CD4-positive, alpha-beta T cell treated with Interleukin-4 for 4 hours (primary cell): ENCODE results near the gene PTPRN2.
"Not testable (repeated sequence)": the region's sequence is repeated elsewhere in the genome, so short reads cannot be mapped to it uniquely, and the experiment has no call there.

Experiments used
- DNase-seq: peaks from one replicate; pipeline ENCODE4 v3.0.0-alpha.2; 2020

Gene PTPRN2

DNA sequence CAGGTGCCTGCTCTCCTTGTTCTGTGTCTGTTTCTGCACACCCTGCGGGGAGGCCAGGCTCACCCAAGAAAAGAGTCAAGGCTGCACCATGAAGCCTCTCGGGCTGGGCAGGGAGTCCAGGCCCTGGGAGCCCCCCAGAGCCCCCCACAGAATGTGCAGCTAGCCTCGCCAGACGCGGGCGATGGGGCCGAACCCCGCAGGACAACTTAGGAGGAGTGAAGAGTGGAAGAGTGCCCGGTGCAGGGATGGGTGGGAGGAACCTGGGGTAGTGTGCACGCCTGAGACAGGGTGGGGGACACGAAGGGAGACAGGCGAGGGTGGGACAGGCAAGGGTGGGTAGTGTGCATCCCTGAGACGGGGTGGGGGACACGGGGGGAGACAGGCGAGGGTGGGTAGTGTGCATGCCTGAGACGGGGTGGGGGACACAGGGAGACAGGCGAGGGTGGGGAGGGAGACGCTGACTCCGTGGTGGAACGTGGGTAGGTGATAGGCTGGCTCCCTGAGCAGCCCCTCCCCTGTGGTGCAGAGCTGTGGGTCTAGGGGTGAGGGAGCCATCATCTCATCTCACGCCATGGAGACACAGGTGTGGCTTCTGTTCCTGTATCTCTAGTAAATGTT lies 635.5 kb downstream of the PTPRN2 start:
- DNase-seq: no peak

DNA sequence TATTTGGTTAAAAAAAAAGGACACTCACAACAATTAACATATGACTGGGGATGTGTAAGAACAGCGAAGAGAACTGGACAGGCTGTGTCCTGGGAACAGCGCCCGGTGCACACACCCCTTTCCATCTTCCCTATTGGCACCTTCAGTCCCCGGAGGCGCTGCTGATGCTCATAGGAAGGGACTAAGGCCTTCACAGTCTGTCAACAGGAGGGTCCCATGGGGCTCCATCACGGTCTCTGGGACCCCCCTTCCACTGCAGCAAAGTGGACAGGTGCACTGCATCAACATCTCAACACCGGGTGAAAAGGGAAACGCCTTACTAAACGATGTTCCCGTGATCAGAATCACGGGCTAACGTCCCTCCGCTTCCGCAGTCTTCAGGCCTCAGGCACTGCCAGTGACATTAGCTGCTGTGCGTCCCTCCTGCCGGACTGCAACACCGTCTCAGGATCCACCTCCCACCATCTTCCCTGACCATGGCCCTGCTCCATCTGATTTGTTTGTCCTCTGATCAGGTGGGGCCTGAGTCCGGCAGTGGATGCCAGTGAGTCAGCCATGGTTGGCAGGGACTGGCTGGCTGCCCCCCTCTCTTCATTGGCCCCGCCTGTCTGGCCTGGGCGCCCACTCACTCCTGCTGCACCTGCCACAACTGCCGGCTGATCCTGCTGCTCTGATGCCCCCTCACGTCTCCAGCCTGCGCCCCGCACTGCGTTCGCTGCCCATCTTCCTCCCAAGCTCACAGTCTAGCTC lies 636.1 kb downstream of the PTPRN2 start:
- DNase-seq: no peak

DNA sequence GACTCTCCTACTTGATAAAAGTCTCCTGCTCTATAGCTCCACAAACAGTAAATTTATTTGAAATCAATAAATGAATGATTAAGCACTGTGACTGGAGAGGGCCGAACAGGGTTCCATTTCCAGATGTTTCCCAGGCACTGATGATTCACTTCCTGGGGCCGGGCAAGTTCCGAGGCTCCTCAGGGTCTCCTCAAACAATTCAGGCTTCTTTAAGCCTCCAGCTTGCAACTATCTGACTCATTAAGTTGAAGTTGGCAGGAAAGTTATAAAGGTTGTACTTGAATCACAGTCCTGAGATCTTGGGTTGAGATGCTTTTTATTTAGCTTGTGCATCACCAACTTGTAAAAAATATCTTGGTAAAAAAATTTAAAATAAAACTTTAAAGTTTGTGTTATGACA lies 637.9 kb downstream of the PTPRN2 start:
- DNase-seq: no peak

DNA sequence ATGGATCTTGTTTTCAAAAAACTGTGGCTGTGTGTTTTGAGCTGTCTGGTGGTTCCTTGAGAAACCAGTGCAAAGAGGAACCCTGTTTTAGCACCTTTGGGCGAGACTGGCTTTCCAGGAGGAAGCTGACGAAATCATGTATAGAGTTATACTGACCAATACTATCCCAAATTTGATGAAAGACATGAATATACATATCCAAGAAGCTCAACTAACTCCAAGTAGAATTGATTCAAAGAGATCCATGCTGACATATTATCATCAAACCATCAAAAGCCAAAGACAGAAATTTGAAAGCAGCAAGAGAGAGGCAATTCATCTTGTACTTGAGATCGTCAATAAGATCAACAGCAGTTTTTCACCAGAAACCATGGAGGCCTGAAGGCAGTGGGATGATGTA lies 640.1 kb downstream of the PTPRN2 start:
- no peak for DNase-seq

DNA sequence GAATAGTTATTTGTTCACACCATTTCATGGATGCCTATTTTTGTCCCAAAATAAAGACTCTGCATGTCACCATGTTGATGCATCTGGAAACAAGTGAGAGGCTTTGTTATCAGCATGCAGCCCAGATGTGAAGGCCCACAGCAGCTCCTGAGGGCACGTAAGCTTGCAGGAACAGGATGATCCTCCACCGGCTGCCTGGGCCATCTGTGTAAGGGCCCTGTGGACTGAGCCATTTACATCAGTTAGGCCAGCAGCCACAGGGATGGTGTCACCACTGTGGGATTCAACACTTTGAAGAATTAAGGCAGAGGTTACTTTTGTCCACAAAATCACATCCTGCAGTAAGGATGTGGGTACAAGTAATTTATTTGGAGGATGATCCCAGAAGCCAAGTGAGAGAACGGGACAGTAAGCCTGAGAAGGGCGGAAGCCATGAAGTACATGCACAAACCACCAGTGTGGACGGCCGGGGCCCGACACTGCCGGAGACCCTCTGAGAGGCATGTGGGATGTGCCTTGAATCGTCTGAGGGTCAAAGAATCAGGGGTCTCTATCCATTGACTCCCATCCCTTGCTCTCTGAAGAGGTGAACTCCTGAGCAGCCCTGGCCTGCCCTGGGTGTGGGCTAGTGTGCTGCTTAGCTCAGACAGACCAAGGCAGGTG lies 641.1 kb downstream of the PTPRN2 start:
- DNase-seq: no peak

DNA sequence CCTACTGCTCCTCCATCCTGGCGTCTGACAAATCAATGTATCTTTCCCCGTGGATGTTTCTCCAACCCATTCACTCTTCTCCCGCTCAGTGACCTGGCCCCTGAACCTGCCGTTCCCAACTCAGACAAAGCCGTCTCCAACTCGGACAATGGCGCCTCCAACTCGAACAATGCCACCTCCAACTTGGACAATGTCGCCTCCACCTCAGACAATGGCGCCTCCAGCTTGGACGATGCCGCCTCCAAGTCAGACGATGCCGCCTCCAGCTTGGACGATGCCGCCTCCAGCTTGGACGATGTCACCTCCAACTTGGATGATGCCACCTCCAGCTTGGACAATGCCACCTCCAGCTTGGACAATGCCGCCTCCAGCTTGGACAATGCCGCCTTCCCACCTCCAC lies 642.2 kb downstream of the PTPRN2 start:
- no peak for DNase-seq

DNA sequence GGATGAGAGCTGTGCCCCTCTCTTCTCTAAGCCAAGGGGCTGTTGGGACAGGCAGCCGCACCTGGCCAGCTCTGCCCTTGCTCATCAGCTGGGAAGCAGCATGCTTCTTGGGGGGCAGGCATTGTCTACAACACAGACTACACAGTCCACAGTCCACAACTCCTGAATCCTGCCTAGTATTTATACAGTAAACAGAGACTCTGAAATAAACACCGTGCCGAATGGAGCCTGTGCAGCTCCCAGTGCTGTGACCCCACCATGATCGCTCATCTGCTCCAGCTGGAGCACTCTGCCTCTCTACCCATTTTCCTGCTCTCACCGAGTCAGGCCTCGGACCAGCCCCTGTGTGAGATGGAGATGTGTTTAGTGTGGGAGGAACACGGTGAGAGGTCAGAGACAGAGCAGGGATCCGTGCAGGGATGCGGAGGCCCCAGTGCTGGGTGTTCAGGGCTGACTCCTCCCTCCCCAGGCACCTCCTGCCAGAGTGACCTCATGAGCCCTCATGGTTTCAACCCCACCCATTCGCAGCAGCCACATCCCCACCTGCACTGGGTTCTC lies 642.8 kb downstream of the PTPRN2 start:
- DNase-seq: no peak

DNA sequence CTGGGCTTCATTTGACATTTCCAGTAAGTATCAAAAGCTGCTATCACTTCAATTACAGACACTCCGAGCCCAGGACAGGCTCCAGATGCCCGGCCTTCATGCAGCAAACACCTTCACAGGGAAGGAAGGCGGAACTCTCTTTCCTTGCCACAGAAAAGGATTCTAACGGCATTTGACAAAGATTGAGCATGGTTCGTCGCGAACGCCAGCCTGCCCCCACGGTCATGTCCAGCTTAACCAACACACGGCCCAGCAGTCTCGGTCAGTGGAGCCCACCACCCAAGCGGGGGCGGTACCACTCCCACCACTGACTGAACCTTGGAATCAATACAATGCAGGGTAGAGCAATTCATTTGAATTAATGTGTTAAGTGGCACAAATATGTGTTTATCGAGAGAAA lies 643.6 kb downstream of the PTPRN2 start:
- DNase-seq: no peak

DNA sequence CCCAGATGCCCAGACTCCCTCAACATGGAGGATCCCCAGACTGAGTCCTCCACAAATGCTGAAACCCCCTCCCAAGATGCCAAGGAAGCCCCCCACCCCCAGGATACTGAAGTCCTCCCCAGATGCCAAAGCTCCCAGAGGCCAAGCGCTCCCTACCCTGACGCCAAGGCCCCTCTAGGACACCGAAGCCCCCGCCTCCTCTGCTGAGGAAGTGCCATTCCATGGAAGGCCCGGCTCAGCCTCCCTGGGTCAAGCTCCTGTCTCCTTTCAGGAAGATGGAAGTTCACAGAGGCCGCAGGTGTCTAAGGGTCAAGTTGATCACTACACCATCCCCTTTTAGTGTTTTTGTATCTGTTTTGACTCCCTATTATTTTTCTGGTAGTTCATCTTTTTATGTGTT lies 644.1 kb downstream of the PTPRN2 start:
- no peak for DNase-seq

DNA sequence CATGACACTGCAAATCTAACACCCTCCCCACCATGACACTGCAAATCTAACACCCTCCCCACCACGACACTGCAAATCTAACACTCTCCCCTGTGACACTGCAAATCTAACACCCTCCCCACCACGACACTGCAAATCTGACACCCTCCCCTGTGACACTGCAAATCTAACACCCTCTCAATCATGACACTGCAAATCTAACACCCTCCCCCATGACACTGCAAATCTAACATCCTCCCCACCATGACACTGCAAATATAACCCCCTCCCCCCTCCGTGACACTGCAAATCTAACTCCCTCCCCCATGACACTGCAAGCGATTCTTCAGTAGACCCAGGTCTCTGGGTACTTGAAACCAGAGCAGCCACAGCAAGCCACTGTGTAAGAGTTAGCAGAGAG lies 646.4 kb downstream of the PTPRN2 start:
- no peak for DNase-seq

DNA sequence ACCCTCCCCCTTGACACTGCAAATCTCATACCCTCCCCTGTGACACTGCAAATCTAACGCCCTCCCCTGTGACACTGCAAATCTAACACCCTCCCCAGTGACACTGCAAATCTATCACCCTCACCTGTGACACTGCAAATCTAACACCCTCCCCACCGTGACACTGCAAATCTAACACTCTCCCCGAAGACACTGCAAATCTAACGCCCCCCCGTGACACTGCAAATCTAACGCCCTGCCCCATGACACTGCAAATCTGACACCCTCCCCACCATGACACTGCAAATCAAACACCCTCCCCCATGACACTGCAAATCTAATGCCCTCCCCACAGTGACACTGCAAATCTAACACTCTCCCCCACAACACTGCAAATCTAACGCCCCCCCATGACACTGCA lies 647.1 kb downstream of the PTPRN2 start:
- no peak for DNase-seq

DNA sequence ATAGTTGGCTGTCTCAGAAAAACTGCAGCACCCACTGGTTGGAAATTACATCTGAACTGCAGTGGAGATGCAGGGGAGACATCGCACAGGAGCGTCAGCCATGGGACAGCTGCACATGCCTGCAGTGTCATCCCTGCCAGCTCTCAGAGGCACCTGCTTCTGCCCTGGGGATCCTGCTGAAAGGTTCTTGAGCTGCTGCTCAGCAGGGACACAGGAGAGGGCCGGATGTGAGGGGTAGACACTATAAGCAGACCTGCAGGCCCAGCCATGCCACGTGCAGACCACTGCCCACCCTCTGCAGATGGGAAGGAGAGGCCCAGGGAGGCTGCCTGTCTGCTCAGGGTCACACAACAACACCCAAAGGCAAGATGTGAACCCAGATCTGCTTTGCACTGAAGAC lies 649.4 kb downstream of the PTPRN2 start:
- DNase-seq: no peak

DNA sequence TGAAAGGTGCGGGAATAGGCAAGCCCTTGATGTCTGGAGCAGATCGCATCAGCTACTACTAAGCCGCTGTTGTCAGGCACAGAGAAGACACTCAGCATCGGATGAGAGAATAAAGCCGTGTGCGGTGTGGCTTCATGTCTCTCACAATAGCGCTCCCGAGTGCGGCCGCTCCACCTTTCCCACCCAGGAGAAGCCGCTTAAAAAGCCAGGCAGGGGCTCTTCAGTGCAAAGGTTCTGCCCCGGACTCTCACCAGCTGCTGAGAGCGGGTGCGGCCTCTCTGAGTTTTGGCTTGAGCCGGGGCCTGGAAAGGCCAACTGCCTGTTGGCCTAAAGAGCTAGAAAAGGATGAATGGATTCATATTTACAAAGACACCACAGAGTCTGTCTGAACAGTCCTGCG lies 650.2 kb downstream of the PTPRN2 start:
- DNase-seq: no peak

DNA sequence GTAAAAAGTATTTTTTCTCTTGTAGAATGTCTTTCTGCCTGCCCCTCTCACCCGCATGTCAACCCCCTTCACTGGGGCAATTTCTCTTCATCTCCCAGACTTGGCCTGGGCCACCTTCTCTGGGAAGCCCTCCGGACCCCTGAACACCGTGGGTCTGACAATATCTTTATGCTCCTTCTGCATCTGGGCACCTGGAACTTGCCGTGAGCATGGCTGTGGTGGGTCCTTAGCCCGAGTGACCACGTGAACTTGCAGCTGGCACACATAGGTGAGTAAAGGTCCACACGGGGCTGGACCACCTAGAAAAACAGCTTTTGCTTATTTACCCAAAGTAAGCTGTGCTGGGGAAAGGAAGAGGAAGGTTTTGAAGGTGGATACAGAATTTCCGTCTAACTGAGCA lies 650.6 kb downstream of the PTPRN2 start:
- DNase-seq: no peak

DNA sequence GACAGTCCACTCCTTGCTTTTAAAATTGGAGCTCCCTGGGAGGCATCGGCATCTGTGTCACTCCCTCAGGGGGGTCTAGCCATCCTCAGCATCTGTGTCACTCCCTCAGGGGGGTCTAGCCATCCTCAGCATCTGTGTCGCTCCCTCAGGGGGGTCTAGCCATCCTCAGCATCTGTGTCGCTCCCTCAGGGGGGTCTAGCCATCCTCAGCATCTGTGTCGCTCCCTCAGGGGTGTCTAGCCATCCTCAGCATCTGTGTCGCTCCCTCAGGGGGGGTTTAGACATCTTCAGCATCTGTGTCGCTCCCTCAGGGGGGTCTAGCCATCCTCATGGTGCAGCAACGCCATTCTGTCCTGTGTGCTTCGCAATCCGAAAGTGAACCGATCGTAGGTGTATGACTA lies 651.9 kb downstream of the PTPRN2 start:
- DNase-seq: not testable (repeated sequence)

DNA sequence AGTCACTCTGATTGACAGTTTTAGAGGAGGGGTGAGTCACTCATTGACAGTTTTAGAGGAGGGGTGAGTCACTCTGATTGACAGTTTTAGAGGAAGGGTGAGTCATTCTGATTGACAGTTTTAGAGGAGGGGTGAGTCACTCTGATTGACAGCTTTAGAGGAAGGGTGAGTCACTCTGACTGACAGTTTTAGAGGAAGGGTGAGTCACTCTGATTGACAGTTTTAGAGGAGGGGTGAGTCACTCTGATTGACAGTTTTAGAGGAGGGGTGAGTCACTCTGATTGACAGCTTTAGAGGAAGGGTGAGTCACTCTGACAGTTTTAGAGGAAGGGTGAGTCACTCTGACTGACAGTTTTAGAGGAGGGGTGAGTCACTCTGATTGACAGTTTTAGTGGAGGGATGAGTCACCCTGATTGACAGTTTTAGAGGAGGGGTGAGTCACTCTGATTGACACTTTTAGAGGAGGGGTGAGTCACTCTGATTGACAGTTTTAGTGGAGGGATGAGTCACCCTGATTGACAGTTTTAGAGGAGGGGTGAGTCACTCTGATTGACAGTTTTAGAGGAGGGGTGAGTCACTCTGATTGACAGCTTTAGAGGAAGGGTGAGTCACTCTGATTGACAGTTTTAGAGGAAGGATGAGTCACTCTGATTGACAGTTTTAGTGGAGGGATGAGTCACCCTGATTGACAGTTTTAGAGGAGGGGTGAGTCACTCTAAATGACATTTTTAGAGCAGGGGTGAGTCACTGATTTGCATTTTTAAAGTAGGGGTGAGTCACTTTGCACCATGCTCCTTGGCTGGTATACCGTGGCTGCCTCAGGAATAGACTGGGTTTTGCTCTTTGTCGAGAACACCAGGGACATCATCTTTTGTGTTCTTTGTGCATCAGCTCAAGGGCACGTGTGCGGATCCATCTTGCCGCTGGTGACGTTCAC lies 654.1 kb downstream of the PTPRN2 start:
- DNase-seq: peak; percentile 1

DNA sequence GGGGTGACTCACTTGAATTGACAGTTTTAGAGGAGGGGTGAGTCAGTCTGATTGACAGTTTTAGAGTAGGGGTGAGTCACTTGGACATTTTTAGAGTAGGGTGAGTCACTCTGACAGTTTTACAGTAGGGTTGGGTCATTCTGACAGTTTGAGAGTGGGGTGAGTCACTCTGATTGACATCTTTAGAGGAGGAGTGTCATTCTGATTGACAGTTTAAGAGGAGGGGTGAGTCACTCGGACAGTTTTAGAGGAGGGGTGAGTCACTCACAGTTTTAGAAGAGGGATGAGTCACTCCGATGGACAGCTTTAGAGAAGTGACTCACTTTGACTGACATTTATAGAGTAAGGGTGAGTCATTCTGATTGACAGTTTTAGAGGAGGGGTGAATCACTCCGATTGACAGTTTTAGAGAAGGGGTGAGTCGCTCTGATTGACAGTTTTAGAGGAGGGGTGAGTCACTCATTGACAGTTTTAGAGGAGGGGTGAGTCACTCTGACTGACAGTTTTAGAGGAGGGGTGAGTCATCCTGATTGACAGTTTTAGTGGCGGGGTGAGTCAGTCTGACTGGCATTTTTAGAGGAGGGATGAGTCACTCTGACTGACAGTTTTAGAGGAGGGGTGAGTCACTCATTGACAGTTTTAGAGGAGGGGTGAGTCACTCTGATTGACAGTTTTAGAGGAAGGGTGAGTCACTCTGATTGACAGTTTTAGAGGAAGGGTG lies 655.0 kb downstream of the PTPRN2 start:
- DNase-seq: peak; percentile 3

DNA sequence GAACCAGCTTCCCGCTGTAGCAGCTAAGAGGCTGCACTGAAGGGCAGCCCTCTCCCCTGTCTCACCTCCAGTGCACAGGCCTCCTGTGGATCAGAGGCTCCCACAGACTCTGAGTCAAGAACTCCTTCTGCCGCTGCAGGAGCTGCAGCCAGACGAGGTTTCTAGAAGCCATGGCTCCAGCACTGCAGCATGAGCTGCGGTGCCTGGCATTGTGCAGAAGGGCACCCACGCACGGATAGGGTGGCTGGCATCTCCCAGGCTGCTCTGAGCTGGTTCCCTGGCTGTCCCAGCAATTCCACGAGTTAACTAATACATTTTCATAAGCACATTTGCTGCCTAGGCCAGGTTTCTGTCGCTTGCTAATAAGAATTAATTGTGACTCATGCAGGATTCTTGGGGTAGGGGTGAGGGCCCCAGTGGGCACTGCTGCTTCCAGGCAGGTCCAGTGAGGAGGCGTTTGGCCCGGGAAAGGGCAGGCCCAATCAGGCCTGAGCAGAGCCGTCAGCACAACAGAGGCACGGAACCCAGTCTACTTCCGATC lies 656.6 kb downstream of the PTPRN2 start:
- DNase-seq: no peak

DNA sequence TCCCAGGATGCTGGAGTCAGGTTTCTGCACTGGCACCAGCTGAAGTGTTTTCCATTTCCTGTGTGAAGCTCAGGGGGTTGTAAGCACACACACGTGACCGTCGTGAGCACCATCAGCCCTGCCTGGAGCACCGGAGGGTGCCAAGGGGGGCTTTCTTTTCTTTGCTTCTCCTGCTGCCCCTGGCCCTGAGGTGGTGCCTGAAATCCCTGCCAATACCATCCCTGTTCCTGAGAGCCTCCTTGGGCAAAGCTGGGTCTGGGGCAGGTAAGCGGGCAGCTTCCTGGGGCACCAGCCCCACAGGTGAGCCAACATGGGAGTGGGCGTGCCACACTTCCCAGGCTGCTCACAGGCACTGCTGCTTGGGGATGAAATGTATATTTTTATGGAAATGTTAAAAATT lies 657.2 kb downstream of the PTPRN2 start:
- no peak for DNase-seq

DNA sequence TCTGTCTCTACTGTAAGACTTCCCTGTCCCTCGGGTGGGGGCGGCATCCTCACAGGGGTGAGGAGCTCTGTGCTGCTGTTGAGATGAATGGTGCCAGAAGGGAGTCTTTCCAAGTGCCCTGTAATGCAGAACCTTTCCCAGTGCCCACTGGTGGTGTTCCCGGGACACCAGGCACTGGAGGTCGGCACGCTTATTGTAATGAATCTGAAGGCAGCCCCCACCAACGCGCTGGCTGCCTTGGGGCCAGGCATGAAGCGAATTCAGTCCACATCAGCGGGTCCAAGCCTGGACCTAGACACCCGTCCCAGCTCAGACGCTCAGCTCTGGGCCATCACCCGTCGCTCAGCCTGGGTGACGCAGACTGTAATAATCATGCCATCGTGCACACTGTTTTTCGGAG lies 658.0 kb downstream of the PTPRN2 start:
- DNase-seq: no peak

DNA sequence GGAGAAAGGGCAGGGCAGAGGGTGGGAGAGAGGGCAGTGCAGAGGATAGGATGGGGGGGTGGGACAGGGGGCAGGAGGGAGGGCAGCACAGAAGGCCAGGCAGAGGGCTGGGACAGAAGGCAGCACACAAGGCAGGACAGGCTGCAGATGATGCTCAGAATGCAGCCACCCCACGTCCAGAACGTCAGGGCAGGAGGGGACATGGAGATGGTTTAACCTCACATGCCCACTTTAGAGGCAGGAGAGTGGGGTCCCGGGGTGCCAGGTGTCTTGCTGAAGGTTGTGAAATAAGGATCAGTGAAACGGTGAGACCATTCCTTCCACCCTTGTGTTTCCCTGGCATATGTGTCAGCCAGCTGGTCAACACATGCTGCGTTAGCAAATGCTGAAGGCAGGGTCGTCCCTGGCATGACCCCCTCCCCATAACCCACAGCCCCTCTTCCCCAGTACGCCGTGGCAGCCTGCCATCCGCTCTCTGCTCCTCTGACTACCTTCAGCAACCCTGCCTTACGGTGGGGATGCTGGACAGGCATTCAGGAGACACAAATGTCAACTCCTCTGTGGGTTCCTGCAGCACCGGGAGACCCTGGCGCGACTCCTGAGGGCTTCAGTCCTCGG lies 658.7 kb downstream of the PTPRN2 start:
- DNase-seq: no peak
